Measurements from ENCODE around the gene GTF2H4.

GRCh38 chr6:30903236-30903635 is 4.8 kb upstream of the GTF2H4 start:
- TF ChIP-seq CTCF (IDR thresholded peaks at IDR 0.05; ENCODE audit: low read depth, low read length, poor library complexity, severe bottlenecking): no peak
- no peak for TF ChIP-seq EZH2phosphoT487 (IDR thresholded peaks at IDR 0.05; ENCODE audit: borderline replicate concordance, low read length)
